Testis (tissue), 3 donors: Measurements from ENCODE around the gene NID1. TPM values are rescaled to one million over a fixed set of nuclear protein-coding genes. Genes with fewer than 3 reads are reported as not detected.

Experiments used
- DNase-seq: peaks from one replicate; pipeline ENCODE4 v3.0.0-alpha.2; 2019
- H3K27ac ChIP-seq, 2 donors: fragments of 200-600 bp; sonication (generic); one replicate each; pipeline ENCODE4 v1.5.1; 2019
- H3K27me3 ChIP-seq: fragments of 200-600 bp; sonication (generic); one replicate; pipeline ENCODE4 v1.5.1; 2019
- H3K36me3 ChIP-seq: fragments of 200-600 bp; sonication (generic); one replicate; pipeline ENCODE4 v1.5.1; 2017; ENCODE audit warnings: low read depth; ENCODE audit errors: missing control alignments
- H3K4me1 ChIP-seq: fragments of 200-600 bp; sonication (generic); one replicate; pipeline ENCODE4 v1.5.1; 2019
- H3K4me3 ChIP-seq, 2 donors: fragments of 200-600 bp; sonication (generic); one replicate each; pipeline ENCODE4 v1.5.1; 2017 to 2019
- H3K9me3 ChIP-seq: fragments of 200-600 bp; sonication (generic); one replicate; pipeline ENCODE4 v1.5.1; 2017
- POLR2A ChIP-seq: fragments of 450-650 bp; IDR thresholded peaks from one replicate; pipeline ENCODE4 v1.6.1; 2017; ENCODE audit warnings: antibody characterized with exemption, mild to moderate bottlenecking, moderate library complexity
- WGBS, 2 donors: methylation state at CpG; one replicate each; pipeline ENCODE4 v1.1.5; 2018; 5-methylcytosine and 5-hydroxymethylcytosine counted together
- intact Hi-C: fragments of 100-400 bp; cut with DNase I; formaldehyde crosslinking; loops from one replicate; pipeline ENCODE4 v1.15.1; 2023; ENCODE audit warnings: low total_unique reads
- polyA plus RNA-seq: library from polyadenylated mRNA; stranded (reverse); fragments of 350-450 nt; fragmentation: Illumina TruSeq; extraction: RNeasy Lipid Tissue Mini Kit (QIAGEN cat#74804); gene quantifications from one replicate; pipeline ENCODE4 v1.2.3, GENCODE V29; 2014; ENCODE audit warnings: low read depth, low replicate concordance; ENCODE audit not compliant: insufficient read depth
- total RNA-seq, 2 donors: library from RNA; depleted of rRNA; stranded (reverse); fragments of >200 nt; gene quantifications; one replicate each; pipeline ENCODE4 v1.2.3, GENCODE V29; 2016
- TF ChIP-seq, protein P1 (sequence below), 3 experiments: fragments of 450-650 bp in 2 of 3; fragments of 200-600 bp in 1 of 3; sonication (generic) in 1 of 3; IDR thresholded peaks; one replicate each; pipeline ENCODE4 v1.5.1; 2016 to 2019; ENCODE audit warnings: antibody characterized with exemption in 3 of 3, mild to moderate bottlenecking in 2 of 3, moderate library complexity in 1 of 3

NID1 gene
- total and polyA plus RNA-seq, 3 donors from 2014 or later = 18.8 to 36.1 (median 21.0) TPM

DNA sequence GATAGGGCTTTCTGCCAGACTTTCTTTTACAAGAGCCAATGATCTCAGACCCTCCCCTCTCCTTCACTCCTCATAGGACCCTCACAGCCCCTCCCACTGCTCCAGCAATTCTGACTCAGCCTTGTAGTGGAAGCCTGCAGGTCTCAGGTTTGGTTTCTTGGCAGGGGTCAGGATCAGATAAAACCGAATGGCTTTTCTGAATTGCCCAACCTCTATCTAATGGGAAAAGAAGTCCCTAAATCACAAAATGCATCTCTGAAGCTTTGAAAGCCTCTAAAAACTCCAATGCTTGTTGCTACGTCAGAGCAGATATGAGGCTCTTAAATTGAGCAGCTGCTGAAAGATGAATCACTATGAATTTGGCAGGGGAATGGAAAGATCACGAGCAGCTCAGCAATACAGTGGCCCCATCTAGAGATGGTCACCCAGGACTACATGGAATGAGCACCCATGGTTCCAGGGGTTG lies 74.5 kb downstream of the NID1 start:
- Histone ChIP-seq H3K4me3 (no peak overlapping the region), H3K27ac (no peak overlapping the region), H3K36me3 (no peaks in the 10 kb centered on the region), H3K27me3 (no peaks in the 10 kb centered on the region), H3K4me1 (no peaks in the 10 kb centered on the region), H3K9me3 (no peaks in the 10 kb centered on the region)
- no peak for TF ChIP-seq POLR2A
- TF ChIP-seq, protein P1, sequence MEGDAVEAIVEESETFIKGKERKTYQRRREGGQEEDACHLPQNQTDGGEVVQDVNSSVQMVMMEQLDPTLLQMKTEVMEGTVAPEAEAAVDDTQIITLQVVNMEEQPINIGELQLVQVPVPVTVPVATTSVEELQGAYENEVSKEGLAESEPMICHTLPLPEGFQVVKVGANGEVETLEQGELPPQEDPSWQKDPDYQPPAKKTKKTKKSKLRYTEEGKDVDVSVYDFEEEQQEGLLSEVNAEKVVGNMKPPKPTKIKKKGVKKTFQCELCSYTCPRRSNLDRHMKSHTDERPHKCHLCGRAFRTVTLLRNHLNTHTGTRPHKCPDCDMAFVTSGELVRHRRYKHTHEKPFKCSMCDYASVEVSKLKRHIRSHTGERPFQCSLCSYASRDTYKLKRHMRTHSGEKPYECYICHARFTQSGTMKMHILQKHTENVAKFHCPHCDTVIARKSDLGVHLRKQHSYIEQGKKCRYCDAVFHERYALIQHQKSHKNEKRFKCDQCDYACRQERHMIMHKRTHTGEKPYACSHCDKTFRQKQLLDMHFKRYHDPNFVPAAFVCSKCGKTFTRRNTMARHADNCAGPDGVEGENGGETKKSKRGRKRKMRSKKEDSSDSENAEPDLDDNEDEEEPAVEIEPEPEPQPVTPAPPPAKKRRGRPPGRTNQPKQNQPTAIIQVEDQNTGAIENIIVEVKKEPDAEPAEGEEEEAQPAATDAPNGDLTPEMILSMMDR (IDR thresholded peaks at IDR 0.05) = no peak
- intact Hi-C loops = no loop called here
- no peak for DNase-seq
- WGBS, 2 donors = 61 to 73% methylated on average over 3 of the region's 3 CpGs

GRCh38 chr1:235989105-235989504 lies 75.8 kb downstream of the NID1 start:
- DNase-seq = no peak
- WGBS, 2 donors = 79 to 80% methylated on average over 1 of the region's 1 CpG
- TF ChIP-seq, protein P1 (IDR thresholded peaks at IDR 0.05) = no peak
- TF ChIP-seq POLR2A = no peak
- Histone ChIP-seq H3K4me1 (no peaks in the 10 kb centered on the region), H3K27ac (no peak overlapping the region), H3K4me3 (no peak overlapping the region), H3K9me3 (no peaks in the 10 kb centered on the region), H3K27me3 (no peaks in the 10 kb centered on the region), H3K36me3 (no peaks in the 10 kb centered on the region)
- intact Hi-C loops = no loop called here

DNA sequence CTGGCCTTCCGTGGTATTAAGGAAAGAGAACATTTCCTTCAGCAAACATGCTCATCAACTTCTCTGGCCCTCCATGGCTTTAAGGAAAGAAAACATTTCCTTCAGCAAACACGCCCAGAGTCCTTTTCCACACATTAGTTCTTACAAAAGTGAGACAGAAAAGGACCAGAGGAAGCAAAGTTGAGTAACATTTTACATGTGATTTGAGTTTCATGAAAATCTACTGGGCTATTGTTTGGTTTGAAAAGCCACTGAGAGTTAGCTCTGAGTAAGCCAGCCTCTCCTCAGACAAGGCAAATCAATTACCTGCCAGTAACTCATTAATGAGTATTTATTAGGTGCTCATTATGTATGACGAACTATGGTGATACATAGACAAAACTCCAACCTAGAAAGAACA lies 78.0 kb downstream of the NID1 start:
- WGBS, 2 donors = 83 to 90% methylated on average over 3 of the region's 3 CpGs
- TF ChIP-seq, protein P1 (IDR thresholded peaks at IDR 0.05) = no peak
- no peak for TF ChIP-seq POLR2A
- no peaks in the 10 kb centered on the region for H3K36me3 ChIP-seq
- H3K9me3 ChIP-seq = no peaks in the 10 kb centered on the region
- DNase-seq = no peak
- no peaks in the 10 kb centered on the region for H3K4me1 ChIP-seq
- no peak overlapping the region for H3K27ac ChIP-seq
- no peaks in the 10 kb centered on the region for H3K27me3 ChIP-seq
- intact Hi-C loops = no loop called here
- H3K4me3 ChIP-seq = no peak overlapping the region

GRCh38 chr1:235984041-235984825 lies 80.7 kb downstream of the NID1 start:
- DNase-seq = no peak
- Histone ChIP-seq H3K9me3 (no peaks in the 10 kb centered on the region), H3K4me1 (no peaks in the 10 kb centered on the region), H3K27ac (peak overlapping the region; percentile 27 to 78), H3K36me3 (no peaks in the 10 kb centered on the region), H3K27me3 (no peaks in the 10 kb centered on the region), H3K4me3 (no peak overlapping the region)
- intact Hi-C loops = no loop called here
- 49 to 57% methylated on average over 6 of the region's 6 CpGs for WGBS, 2 donors
- TF ChIP-seq POLR2A = no peak
- TF ChIP-seq, protein P1 (IDR thresholded peaks at IDR 0.05) = no peak

GRCh38 chr1:235980976-235981375 lies 83.9 kb downstream of the NID1 start:
- Histone ChIP-seq H3K36me3 (no peaks in the 10 kb centered on the region), H3K4me3 (no peak overlapping the region), H3K9me3 (no peaks in the 10 kb centered on the region), H3K27me3 (no peaks in the 10 kb centered on the region), H3K4me1 (no peaks in the 10 kb centered on the region), H3K27ac (no peak overlapping the region)
- no peak for DNase-seq
- 95 to 96% methylated on average over 3 of the region's 3 CpGs for WGBS, 2 donors
- intact Hi-C loops = no loop called here
- TF ChIP-seq, protein P1 (IDR thresholded peaks at IDR 0.05) = no peak
- TF ChIP-seq POLR2A = no peak
